Prostate gland (tissue), 2 donors: Measurements from ENCODE around the gene RNF123. TPM values are rescaled to one million over a fixed set of nuclear protein-coding genes. Genes with fewer than 3 reads are reported as not detected.

Experiments used
- DNase-seq: peaks from one replicate; pipeline ENCODE4 v3.0.0-alpha.2; 2019; ENCODE audit warnings: low spot score
- H3K27ac ChIP-seq, 2 donors: fragments of 200-600 bp; sonication (generic); 2 replicates each; pipeline ENCODE4 v1.5.1; 2017 to 2019
- H3K27me3 ChIP-seq: fragments of 200-600 bp; sonication (generic); replicated peaks from 2 replicates; pipeline ENCODE4 v1.5.1; 2019; ENCODE audit not compliant: insufficient read depth
- H3K36me3 ChIP-seq, 2 donors: fragments of 200-600 bp; sonication (generic); 1 replicate in 1 of 2; 2 replicates in 1 of 2; pipeline versions ENCODE4 v1.5.1 to v1.8.1; 2017 to 2019
- H3K4me1 ChIP-seq: fragments of 200-600 bp; sonication (generic); replicated peaks from 2 replicates; pipeline ENCODE4 v1.5.1; 2019
- H3K4me3 ChIP-seq, 2 donors: fragments of 200-600 bp; sonication (generic); 2 replicates each; pipeline ENCODE4 v1.5.1; 2017 to 2019
- H3K9me3 ChIP-seq: fragments of 200-600 bp; sonication (generic); 2 replicates; pipeline ENCODE4 v1.5.1; 2017
- POLR2A ChIP-seq: fragments of 450-650 bp; IDR thresholded peaks from one replicate; pipeline ENCODE4 v1.6.1; 2016; ENCODE audit warnings: antibody characterized with exemption, mild to moderate bottlenecking
- POLR2AphosphoS5 ChIP-seq: sonication (generic); formaldehyde crosslinking; IDR thresholded peaks from one replicate; pipeline ENCODE4 v1.6.1; 2017; ENCODE audit warnings: antibody characterized with exemption
- WGBS: methylation state at CpG from one replicate; pipeline ENCODE4 v1.1.5; 2018; 5-methylcytosine and 5-hydroxymethylcytosine counted together
- intact Hi-C: fragments of 100-400 bp; cut with DNase I; formaldehyde crosslinking; loops from one replicate; pipeline ENCODE4 v1.14.2; 2022
- total RNA-seq, 2 donors: library from RNA; depleted of rRNA; stranded (reverse); fragments of >200 nt; gene quantifications; one replicate each; pipeline ENCODE4 v1.1.0, GENCODE V29; 2016
- TF ChIP-seq, protein P1 (sequence below), 4 experiments: fragments of 200-600 bp in 2 of 4; fragments of 450-650 bp in 2 of 4; sonication (generic) in 2 of 4; IDR thresholded peaks; 1 replicate in 3 of 4; 2 replicates in 1 of 4; pipeline ENCODE4 v1.5.1; 2016 to 2019; ENCODE audit warnings: antibody characterized with exemption in 4 of 4, mild to moderate bottlenecking in 2 of 4, moderate library complexity in 2 of 4

RNF123 gene
- total RNA-seq, 2 donors from 2014 or later, result 24.9 to 58.3 TPM

DNA sequence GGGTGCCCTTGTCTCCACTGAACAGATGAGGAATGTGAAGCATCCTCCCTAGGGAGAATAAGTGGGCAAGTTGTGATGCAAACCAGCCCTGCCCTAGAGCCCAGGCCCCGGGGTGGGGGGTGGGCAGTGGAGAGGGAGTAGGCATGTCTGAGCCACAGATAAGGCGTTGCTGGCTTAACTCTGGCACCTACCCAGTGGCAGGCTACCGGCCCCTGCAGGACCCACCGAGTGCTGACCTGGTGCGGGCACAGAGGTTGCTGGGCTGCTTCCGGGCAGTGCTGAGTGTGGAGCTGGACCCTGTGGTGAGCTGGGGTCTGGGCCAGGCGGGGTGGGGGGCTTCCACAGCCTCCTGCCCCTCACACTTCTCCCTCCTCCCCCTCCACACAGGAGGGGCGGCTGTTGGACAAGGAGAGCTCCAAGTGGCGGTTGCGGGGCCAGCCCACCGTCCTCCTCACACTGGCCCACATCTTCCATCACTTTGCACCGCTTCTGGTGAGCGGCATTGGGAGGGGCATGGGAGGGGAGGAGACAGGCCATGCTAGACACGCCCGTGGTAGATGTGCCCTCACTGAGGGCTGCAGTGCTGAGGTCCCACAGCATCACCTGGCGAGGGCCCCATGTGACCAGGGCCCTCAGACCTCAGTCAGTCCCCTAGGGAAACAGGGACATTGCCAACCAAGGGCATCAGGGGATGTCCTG lies 10.1 kb downstream of the RNF123 start:
- H3K9me3 ChIP-seq, result no peaks in the 10 kb centered on the region
- 86% methylated on average over 15 of the region's 16 CpGs for whole genome bisulfite sequencing
- no peaks in the 10 kb centered on the region for H3K4me1 ChIP-seq
- no peak for DNase-seq
- H3K36me3 ChIP-seq, result peaks cover 0 to 5% of the 10 kb centered on the region in 2 donors
- intact Hi-C loops, result no loop called here
- no peak overlapping the region for H3K27ac ChIP-seq
- no peaks in the 10 kb centered on the region for H3K27me3 ChIP-seq
- TF ChIP-seq POLR2AphosphoS5 (no peak), POLR2A (no peak)
- TF ChIP-seq, protein P1, sequence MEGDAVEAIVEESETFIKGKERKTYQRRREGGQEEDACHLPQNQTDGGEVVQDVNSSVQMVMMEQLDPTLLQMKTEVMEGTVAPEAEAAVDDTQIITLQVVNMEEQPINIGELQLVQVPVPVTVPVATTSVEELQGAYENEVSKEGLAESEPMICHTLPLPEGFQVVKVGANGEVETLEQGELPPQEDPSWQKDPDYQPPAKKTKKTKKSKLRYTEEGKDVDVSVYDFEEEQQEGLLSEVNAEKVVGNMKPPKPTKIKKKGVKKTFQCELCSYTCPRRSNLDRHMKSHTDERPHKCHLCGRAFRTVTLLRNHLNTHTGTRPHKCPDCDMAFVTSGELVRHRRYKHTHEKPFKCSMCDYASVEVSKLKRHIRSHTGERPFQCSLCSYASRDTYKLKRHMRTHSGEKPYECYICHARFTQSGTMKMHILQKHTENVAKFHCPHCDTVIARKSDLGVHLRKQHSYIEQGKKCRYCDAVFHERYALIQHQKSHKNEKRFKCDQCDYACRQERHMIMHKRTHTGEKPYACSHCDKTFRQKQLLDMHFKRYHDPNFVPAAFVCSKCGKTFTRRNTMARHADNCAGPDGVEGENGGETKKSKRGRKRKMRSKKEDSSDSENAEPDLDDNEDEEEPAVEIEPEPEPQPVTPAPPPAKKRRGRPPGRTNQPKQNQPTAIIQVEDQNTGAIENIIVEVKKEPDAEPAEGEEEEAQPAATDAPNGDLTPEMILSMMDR (IDR thresholded peaks at IDR 0.05), result no peak
- H3K4me3 ChIP-seq, result no peak overlapping the region

DNA sequence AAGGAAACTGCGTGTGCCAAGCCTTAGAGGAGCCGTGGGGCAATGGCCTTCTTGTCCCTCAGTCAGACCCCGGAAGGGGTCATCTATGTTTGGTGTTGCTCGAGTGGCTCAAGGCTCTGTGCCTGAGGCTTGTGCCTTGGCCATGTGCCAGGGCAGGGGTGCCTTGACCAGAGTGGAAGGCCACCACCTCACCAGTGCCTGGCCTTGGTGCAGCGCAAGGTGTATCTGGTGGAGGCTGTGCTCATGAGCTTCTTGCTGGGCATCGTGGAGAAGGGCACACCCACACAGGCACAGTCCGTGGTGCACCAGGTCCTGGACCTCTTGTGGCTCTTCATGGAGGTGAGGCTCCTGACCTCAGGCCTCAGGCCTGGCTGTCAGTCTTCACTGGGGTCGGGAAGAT lies 10.7 kb downstream of the RNF123 start:
- H3K27ac ChIP-seq, result no peak overlapping the region
- H3K27me3 ChIP-seq, result no peaks in the 10 kb centered on the region
- TF ChIP-seq, protein P1 (IDR thresholded peaks at IDR 0.05), result no peak
- TF ChIP-seq POLR2AphosphoS5 (no peak), POLR2A (no peak)
- intact Hi-C loops, result loop anchor here (5.0 kb wide), 2 partner anchors 142 to 207 kb away; no protein-coding TSS in a partner anchor
- peaks cover 0 to 5% of the 10 kb centered on the region in 2 donors for H3K36me3 ChIP-seq
- H3K4me3 ChIP-seq, result no peak overlapping the region
- WGBS, result 83% methylated on average over 8 of the region's 8 CpGs
- H3K4me1 ChIP-seq, result no peaks in the 10 kb centered on the region
- no peaks in the 10 kb centered on the region for H3K9me3 ChIP-seq
- no peak for DNase-seq

DNA sequence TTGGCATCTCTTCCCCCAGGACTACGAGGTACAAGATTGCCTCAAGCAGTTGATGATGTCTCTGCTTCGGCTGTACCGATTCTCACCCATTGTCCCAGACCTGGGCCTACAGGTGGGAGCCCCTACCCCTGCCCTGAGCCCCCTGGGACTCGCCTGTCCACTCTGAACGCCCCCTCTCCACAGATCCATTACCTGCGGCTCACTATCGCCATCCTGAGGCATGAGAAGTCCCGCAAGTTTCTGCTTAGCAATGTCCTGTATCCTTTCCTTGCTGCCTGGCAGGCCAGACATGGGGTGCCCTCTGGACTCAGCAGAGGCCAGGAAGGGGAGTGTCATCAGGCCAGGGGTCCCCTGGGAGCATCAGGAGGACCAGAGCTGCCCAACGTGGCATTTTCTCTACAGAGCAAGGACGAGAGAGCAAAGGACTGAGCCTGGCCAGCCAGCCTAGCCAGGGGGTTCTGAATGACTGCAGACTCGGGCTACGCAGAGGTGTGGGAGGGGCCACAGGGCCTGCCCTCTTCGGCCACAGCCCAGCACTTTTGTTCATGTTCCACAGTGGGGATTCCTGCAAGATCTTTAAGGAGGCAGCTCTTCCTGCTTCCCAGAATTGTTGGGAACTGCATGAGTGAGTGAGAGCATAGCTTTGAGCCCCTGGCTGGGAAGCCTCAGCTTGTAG lies 11.2 kb downstream of the RNF123 start:
- TF ChIP-seq, protein P1 (IDR thresholded peaks at IDR 0.05), result no peak
- TF ChIP-seq POLR2AphosphoS5 (no peak), POLR2A (no peak)
- Histone ChIP-seq H3K36me3 (peaks cover 0 to 5% of the 10 kb centered on the region in 2 donors), H3K4me3 (no peak overlapping the region), H3K27ac (no peak overlapping the region), H3K27me3 (no peaks in the 10 kb centered on the region), H3K4me1 (no peaks in the 10 kb centered on the region), H3K9me3 (no peaks in the 10 kb centered on the region)
- WGBS, result 74% methylated on average over 13 of the region's 13 CpGs
- intact Hi-C loops, result loop anchor here (5.0 kb wide), 2 partner anchors 142 to 207 kb away; no protein-coding TSS in a partner anchor
- no peak for DNase-seq

DNA sequence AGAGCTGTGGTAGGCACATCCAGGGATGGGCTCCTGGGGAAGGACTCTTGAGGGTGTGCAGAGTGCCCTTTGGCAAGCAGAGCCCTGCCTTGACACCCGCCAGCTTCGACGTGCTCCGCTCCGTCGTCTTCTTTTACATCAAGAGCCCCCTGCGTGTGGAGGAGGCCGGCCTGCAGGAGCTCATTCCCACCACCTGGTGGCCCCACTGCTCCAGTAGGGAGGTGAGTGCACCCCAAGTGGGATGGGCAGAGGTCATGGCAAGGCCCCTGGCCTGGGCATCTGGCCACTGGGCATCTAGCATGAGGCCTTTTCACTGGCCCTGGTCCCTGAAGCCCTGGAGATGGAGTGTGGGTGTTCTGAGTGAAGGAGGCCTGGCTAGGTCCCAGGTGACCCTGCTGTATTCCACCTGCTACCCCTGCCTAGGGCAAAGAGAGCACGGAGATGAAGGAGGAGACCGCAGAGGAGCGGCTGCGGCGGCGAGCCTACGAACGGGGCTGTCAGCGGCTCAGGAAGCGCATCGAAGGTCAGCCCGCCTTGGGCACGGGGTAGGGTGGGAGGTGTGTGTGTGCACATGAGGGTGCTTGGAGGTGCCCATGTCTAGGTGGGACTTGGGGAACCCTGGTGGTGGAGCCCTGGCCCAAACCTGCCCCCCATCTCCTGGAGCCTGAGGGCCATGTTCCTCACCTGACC lies 12.2 kb downstream of the RNF123 start:
- Histone ChIP-seq H3K4me1 (no peaks in the 10 kb centered on the region), H3K9me3 (no peaks in the 10 kb centered on the region), H3K27ac (no peak overlapping the region), H3K36me3 (peaks cover 4 to 5% of the 10 kb centered on the region in 2 donors), H3K4me3 (no peak overlapping the region), H3K27me3 (no peaks in the 10 kb centered on the region)
- TF ChIP-seq POLR2AphosphoS5, result no peak
- TF ChIP-seq, protein P1 (IDR thresholded peaks at IDR 0.05), result no peak
- no peak for TF ChIP-seq POLR2A
- no peak for DNase-seq
- intact Hi-C loops, result loop anchor here (5.0 kb wide), 2 partner anchors 141 to 206 kb away; no protein-coding TSS in a partner anchor
- WGBS, result 80% methylated on average over 21 of the region's 21 CpGs
